22Rv1 (cell line): Measurements from ENCODE around the gene AFAP1L2.

ENCODE experiments used
- H3K27ac ChIP-seq: fragments of 450-650 bp; 2 replicates; pipeline ENCODE4 v1.5.1; 2017
- CTCF ChIP-seq: fragments of 450-650 bp; IDR thresholded peaks from 2 replicates; pipeline ENCODE4 v1.5.1; 2017; ENCODE audit warnings: mild to moderate bottlenecking
- ZFX ChIP-seq: fragments of 450-650 bp; IDR thresholded peaks from 2 replicates; pipeline ENCODE4 v1.6.1; 2017; ENCODE audit warnings: antibody characterized with exemption, borderline replicate concordance

The AFAP1L2 gene

GRCh38 chr10:114408112-114408967, 4.0 kb upstream of the AFAP1L2 start:
- no peak overlapping the region for H3K27ac ChIP-seq
- TF ChIP-seq CTCF (no peak), ZFX (no peak)

- no peak overlapping the region for H3K27ac ChIP-seq
- TF ChIP-seq CTCF (no peak), ZFX (no peak)
Measured at GRCh38 chr10:114406455-114406854, 2.2 kb upstream of the AFAP1L2 start.

GRCh38 chr10:114405011-114405350, 679 bp upstream of the AFAP1L2 start:
- TF ChIP-seq CTCF, result no peak
- TF ChIP-seq ZFX, result no peak
- H3K27ac ChIP-seq, result no peak overlapping the region

GRCh38 chr10:114403541-114404161, 651 bp downstream of the AFAP1L2 start:
- no peak for TF ChIP-seq ZFX
- peak; percentile 42 for TF ChIP-seq CTCF
- H3K27ac ChIP-seq, result no peak overlapping the region

GRCh38 chr10:114402871-114403540, 1.3 kb downstream of the AFAP1L2 start:
- TF ChIP-seq CTCF (no peak), ZFX (no peak)
- H3K27ac ChIP-seq, result no peak overlapping the region

- H3K27ac ChIP-seq, result no peak overlapping the region
- TF ChIP-seq CTCF (no peak), ZFX (no peak)
Measured at GRCh38 chr10:114402233-114402632, 2.1 kb downstream of the AFAP1L2 start.

GRCh38 chr10:114401195-114401791, 3.0 kb downstream of the AFAP1L2 start:
- H3K27ac ChIP-seq, result no peak overlapping the region
- TF ChIP-seq CTCF (no peak), ZFX (no peak)
